ENCODE measurements around the gene GLA. TPM values are rescaled to one million over a fixed set of nuclear protein-coding genes. Genes with fewer than 3 reads are reported as not detected.

The GLA gene
- polyA plus RNA-seq = 10 to 100 TPM; 16.7 to 19.8 TPM

DNA sequence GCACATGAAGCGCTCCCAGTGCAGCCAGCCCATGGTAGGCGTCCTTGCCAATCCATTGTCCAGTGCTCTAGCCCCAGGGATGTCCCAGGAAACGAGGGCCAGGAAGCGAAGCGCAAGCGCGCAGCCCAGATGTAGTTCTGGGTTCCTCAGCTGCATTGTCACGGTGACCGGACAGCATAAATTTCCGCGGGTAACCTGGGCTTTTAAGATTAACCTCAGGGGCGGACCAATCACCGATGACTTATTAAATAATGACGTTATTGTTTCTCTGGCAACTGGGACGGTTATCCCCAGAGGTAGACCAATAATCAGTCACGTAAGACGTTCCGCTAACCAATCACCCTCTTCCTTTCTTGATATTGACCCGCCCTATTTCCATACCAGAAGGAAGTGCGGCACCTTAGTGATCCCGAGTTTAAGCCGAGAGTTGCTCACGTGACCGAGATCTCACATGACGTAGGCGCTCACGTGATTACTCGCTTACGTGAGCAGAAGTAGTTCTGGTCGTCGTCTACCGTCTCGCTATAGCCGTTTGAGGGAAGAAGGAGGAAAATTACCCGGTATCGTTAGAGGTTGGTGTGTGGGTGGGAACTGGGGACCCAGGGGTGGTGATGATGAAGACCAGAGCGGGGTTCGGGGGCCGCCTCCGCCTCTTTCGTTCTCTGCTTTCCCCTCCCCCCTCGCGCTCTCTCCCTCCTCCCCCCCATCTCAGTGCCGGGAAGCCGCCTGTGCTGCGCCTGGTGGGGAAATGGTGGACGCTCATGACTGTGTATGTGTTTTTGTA lies at the start of gene GLA, which contains the start of gene HNRNPH2:
TSS of gene GLA (minus strand) at position 178 of the 784 bp plus-strand sequence. CDS start at position 156, 22 bp downstream.
TSS of gene HNRNPH2 (plus strand) at position 475 of the 784 bp plus-strand sequence. CDS start 3,767 bp downstream, outside the sequence.
- Histone ChIP-seq H3K9me3 (ENCODE audit: control insufficient read depth in 2 of 2, insufficient read depth in 1 of 2, low read depth in 1 of 2, low read length in 1 of 2) (peaks cover 0 to 3% of the 10 kb centered on the region in 2 donors), H3K4me3 (ENCODE audit: low read depth in 1 of 2, low read length in 2 of 2) (peak within 1 kb of the TSS; percentile 53 to 62), H3K27me3 (ENCODE audit: control insufficient read depth in 1 of 2, insufficient read depth in 2 of 2, low read length in 2 of 2) (no peaks in the 10 kb centered on the region), H3K4me1 (ENCODE audit: control insufficient read depth in 2 of 2, insufficient read depth in 2 of 2, low read length in 1 of 2) (no peaks in the 10 kb centered on the region), H3K27ac (ENCODE audit: low read depth in 2 of 2, low read length in 1 of 2) (peak within 1 kb of the TSS; percentile 97), H3K36me3 (ENCODE audit: control insufficient read depth in 2 of 2, insufficient read depth in 2 of 2, low read length in 1 of 2) (peaks cover 0 to 5% of the 10 kb centered on the region in 2 donors)
- WGBS, 2 donors = 0 to 36% methylated on average over 41 to 43 of the region's 47 CpGs

DNA sequence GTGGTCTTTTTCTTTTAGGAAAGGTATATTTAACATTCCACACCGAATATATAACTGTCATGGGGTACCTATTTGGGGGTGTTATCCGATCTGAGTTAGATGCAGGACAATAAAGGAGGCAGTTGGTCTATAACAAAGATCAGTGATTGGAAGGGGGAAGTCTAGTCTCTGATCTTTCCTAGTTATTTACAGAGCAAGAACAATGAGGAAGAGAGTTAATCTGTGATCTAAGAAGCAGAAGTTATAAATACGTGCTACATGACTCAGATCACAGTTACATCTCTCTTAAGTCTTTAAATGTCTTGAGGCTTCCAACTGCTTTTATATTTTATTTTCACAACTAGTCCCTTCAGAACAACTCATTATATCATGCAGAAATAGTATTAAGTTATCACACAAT lies 44.3 kb upstream of the GLA start:
- no peak overlapping the region for H3K27ac ChIP-seq (ENCODE audit: low read depth in 2 of 2, low read length in 1 of 2)
- no peaks in the 10 kb centered on the region for H3K36me3 ChIP-seq (ENCODE audit: control insufficient read depth in 2 of 2, insufficient read depth in 2 of 2, low read length in 1 of 2)
- H3K27me3 ChIP-seq (ENCODE audit: control insufficient read depth in 1 of 2, insufficient read depth in 2 of 2, low read length in 2 of 2) = no peaks in the 10 kb centered on the region
- 70 to 71% methylated on average over 3 of the region's 3 CpGs for WGBS, 2 donors
- H3K9me3 ChIP-seq (ENCODE audit: control insufficient read depth in 2 of 2, insufficient read depth in 1 of 2, low read depth in 1 of 2, low read length in 1 of 2) = no peaks in the 10 kb centered on the region
- no peak overlapping the region for H3K4me3 ChIP-seq (ENCODE audit: low read depth in 1 of 2, low read length in 2 of 2)
- H3K4me1 ChIP-seq (ENCODE audit: control insufficient read depth in 2 of 2, insufficient read depth in 2 of 2, low read length in 1 of 2) = no peaks in the 10 kb centered on the region

DNA sequence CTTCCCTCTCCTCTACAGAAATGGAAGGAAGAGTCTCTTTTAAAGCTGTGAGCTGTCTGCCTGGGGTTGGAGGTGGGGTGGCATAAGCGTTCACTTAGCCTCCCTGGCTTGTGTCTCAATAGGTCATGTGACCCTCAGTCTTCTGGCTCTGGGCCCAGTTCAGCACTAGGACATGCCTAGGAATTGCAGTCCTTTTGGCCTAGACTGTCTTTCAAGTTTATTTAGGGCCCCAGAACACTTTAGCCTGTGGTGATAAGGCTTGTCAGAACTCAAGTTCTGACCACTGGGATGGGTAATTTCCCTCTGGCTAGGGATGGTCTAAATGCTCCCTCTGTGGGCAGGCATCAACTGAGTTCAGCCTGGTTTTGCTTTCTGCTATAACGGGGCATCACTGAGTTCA lies 43.2 kb upstream of the GLA start:
- WGBS, 2 donors = 52 to 80% methylated on average over 2 of the region's 2 CpGs
- H3K36me3 ChIP-seq (ENCODE audit: control insufficient read depth in 2 of 2, insufficient read depth in 2 of 2, low read length in 1 of 2) = no peaks in the 10 kb centered on the region
- no peak overlapping the region for H3K27ac ChIP-seq (ENCODE audit: low read depth in 2 of 2, low read length in 1 of 2)

DNA sequence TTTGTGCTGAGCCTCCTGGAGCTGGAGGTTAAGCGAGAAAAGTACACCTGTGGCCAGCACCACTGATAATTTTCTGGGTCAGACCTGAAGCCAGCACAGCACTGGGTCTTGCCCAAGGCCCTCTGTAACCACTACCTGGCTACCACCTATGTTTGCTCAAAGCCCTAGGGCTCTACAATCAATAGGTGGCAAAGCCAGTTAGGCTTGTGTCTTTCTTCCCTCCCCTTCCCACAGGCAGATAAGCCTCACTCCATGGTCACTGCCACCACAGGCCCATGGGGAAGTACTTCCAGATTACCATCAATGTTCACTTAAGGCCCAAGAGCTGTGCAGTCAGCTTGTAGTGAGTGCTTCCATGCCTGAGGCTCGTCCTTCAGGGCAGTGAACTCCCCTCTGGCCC lies 42.4 kb upstream of the GLA start:
- WGBS, 2 donors = 69 to 92% methylated on average over 2 of the region's 2 CpGs
- H3K4me3 ChIP-seq (ENCODE audit: low read depth in 1 of 2, low read length in 2 of 2) = no peak overlapping the region
- no peaks in the 10 kb centered on the region for H3K36me3 ChIP-seq (ENCODE audit: control insufficient read depth in 2 of 2, insufficient read depth in 2 of 2, low read length in 1 of 2)
- no peaks in the 10 kb centered on the region for H3K27me3 ChIP-seq (ENCODE audit: control insufficient read depth in 1 of 2, insufficient read depth in 2 of 2, low read length in 2 of 2)
- H3K27ac ChIP-seq (ENCODE audit: low read depth in 2 of 2, low read length in 1 of 2) = no peak overlapping the region
- no peaks in the 10 kb centered on the region for H3K4me1 ChIP-seq (ENCODE audit: control insufficient read depth in 2 of 2, insufficient read depth in 2 of 2, low read length in 1 of 2)
- H3K9me3 ChIP-seq (ENCODE audit: control insufficient read depth in 2 of 2, insufficient read depth in 1 of 2, low read depth in 1 of 2, low read length in 1 of 2) = no peaks in the 10 kb centered on the region

More for the DNA sequence above, 43.2 kb upstream of the GLA start:
- no peak overlapping the region for H3K4me3 ChIP-seq (ENCODE audit: low read depth in 1 of 2, low read length in 2 of 2)
- no peaks in the 10 kb centered on the region for H3K9me3 ChIP-seq (ENCODE audit: control insufficient read depth in 2 of 2, insufficient read depth in 1 of 2, low read depth in 1 of 2, low read length in 1 of 2)
- no peaks in the 10 kb centered on the region for H3K4me1 ChIP-seq (ENCODE audit: control insufficient read depth in 2 of 2, insufficient read depth in 2 of 2, low read length in 1 of 2)
- H3K27me3 ChIP-seq (ENCODE audit: control insufficient read depth in 1 of 2, insufficient read depth in 2 of 2, low read length in 2 of 2) = no peaks in the 10 kb centered on the region

DNA sequence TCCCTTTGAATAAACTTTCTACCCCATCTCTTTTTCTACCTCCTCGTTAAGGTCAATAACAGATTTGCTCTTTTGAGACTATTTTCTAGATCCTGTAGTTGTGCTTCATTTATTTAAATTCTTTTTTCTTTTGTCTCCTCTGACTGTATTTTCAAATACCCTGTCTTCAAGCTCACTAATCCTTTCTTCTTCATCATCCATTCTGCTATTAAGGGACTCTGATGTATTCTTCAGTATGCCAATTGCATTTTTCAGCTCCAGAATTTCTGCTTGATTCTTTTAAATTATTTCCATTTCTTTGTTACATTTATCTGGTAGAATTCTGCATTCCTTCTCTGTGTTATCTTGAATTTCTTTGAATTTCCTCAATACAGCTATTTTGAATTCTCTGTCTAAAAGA lies 41.6 kb upstream of the GLA start:
- WGBS, 2 donors = 89 to 100% methylated on average over 1 of the region's 1 CpG
- Histone ChIP-seq H3K4me1 (ENCODE audit: control insufficient read depth in 2 of 2, insufficient read depth in 2 of 2, low read length in 1 of 2) (no peaks in the 10 kb centered on the region), H3K9me3 (ENCODE audit: control insufficient read depth in 2 of 2, insufficient read depth in 1 of 2, low read depth in 1 of 2, low read length in 1 of 2) (no peaks in the 10 kb centered on the region), H3K27ac (ENCODE audit: low read depth in 2 of 2, low read length in 1 of 2) (no peak overlapping the region), H3K27me3 (ENCODE audit: control insufficient read depth in 1 of 2, insufficient read depth in 2 of 2, low read length in 2 of 2) (no peaks in the 10 kb centered on the region), H3K4me3 (ENCODE audit: low read depth in 1 of 2, low read length in 2 of 2) (no peak overlapping the region), H3K36me3 (ENCODE audit: control insufficient read depth in 2 of 2, insufficient read depth in 2 of 2, low read length in 1 of 2) (no peaks in the 10 kb centered on the region)

DNA sequence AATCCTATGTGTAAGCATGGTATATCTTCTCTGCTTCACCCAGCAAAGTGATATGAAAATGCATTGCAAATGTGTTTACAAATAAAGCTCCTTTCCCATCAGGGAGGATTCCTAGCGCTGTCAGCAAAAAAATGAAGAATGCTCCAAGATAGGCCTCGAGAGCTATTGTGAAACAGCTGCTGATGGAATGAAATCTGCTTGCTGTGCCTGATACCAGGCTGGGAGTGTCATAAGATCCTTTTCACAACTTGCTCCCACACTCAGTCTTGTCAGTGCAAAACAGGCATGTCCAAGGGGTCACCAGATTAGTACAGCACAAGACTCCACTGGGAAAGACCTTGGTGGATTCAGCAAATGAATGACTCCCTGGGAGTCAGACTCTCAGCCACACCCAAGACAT lies 34.4 kb upstream of the GLA start:
- Histone ChIP-seq H3K27me3 (ENCODE audit: control insufficient read depth in 1 of 2, insufficient read depth in 2 of 2, low read length in 2 of 2) (no peaks in the 10 kb centered on the region), H3K4me3 (ENCODE audit: low read depth in 1 of 2, low read length in 2 of 2) (no peak overlapping the region), H3K9me3 (ENCODE audit: control insufficient read depth in 2 of 2, insufficient read depth in 1 of 2, low read depth in 1 of 2, low read length in 1 of 2) (no peaks in the 10 kb centered on the region), H3K27ac (ENCODE audit: low read depth in 2 of 2, low read length in 1 of 2) (no peak overlapping the region), H3K36me3 (ENCODE audit: control insufficient read depth in 2 of 2, insufficient read depth in 2 of 2, low read length in 1 of 2) (peaks cover 0 to 5% of the 10 kb centered on the region in 2 donors), H3K4me1 (ENCODE audit: control insufficient read depth in 2 of 2, insufficient read depth in 2 of 2, low read length in 1 of 2) (no peaks in the 10 kb centered on the region)
- 82 to 86% methylated on average over 2 of the region's 2 CpGs for WGBS, 2 donors

DNA sequence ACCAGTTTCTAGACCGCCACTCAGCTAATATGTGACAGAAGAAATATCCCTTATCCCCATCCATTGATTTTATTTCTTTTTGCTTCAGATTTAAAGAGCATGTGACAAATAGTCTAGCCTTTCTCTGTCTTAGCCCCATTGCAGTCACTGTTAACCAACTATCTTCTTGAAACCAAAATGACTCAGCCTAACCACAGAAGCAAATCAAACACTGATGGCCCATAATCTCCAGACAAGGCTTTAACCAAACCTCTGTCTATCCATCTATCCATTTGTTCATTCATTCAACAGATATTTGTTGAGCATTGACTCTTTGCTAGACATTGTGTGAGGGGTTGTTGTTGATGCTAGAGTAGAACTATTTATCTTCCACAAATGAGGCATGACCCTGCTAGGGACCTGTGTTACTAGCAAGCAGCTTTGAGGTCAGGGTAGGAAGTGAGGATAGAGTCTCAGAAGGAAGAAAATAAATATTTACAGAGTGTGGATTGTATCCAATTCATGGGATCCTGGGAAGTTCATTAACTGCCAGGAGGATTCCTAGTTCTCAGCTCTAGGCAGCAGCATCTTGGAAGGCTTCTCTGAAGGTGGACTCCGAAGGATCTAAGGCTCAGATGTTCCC lies 22.8 kb upstream of the GLA start:
- H3K27me3 ChIP-seq (ENCODE audit: control insufficient read depth in 1 of 2, insufficient read depth in 2 of 2, low read length in 2 of 2) = no peaks in the 10 kb centered on the region
- H3K4me1 ChIP-seq (ENCODE audit: control insufficient read depth in 2 of 2, insufficient read depth in 2 of 2, low read length in 1 of 2) = no peaks in the 10 kb centered on the region
- no peaks in the 10 kb centered on the region for H3K36me3 ChIP-seq (ENCODE audit: control insufficient read depth in 2 of 2, insufficient read depth in 2 of 2, low read length in 1 of 2)
- no peak overlapping the region for H3K4me3 ChIP-seq (ENCODE audit: low read depth in 1 of 2, low read length in 2 of 2)
- WGBS, 2 donors = 80 to 98% methylated on average over 2 of the region's 2 CpGs
- no peaks in the 10 kb centered on the region for H3K9me3 ChIP-seq (ENCODE audit: control insufficient read depth in 2 of 2, insufficient read depth in 1 of 2, low read depth in 1 of 2, low read length in 1 of 2)
- H3K27ac ChIP-seq (ENCODE audit: low read depth in 2 of 2, low read length in 1 of 2) = no peak overlapping the region

DNA sequence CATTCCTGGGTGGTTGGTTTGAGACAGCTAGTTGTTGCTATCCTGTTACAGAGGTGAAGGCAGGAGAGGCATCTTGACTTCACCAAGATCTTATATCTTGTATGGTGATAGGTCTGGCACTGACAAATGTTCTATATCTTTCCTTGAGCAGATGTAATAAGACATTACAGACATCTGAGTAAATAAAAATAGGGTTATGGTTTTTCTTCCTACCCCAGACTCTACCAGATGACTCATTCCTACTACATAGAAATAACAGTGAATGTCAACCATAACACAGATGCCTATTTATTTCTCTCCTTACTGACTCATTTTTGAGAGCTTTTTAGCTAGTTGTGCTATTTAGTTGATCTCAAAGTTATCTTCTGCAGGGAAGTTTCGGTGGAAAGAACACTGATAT lies 22.2 kb upstream of the GLA start:
- no peak overlapping the region for H3K27ac ChIP-seq (ENCODE audit: low read depth in 2 of 2, low read length in 1 of 2)
- no peaks in the 10 kb centered on the region for H3K27me3 ChIP-seq (ENCODE audit: control insufficient read depth in 1 of 2, insufficient read depth in 2 of 2, low read length in 2 of 2)
- 79 to 84% methylated on average over 1 of the region's 1 CpG for WGBS, 2 donors
- H3K4me1 ChIP-seq (ENCODE audit: control insufficient read depth in 2 of 2, insufficient read depth in 2 of 2, low read length in 1 of 2) = no peaks in the 10 kb centered on the region
- H3K9me3 ChIP-seq (ENCODE audit: control insufficient read depth in 2 of 2, insufficient read depth in 1 of 2, low read depth in 1 of 2, low read length in 1 of 2) = no peaks in the 10 kb centered on the region
- H3K4me3 ChIP-seq (ENCODE audit: low read depth in 1 of 2, low read length in 2 of 2) = no peak overlapping the region
- H3K36me3 ChIP-seq (ENCODE audit: control insufficient read depth in 2 of 2, insufficient read depth in 2 of 2, low read length in 1 of 2) = no peaks in the 10 kb centered on the region

DNA sequence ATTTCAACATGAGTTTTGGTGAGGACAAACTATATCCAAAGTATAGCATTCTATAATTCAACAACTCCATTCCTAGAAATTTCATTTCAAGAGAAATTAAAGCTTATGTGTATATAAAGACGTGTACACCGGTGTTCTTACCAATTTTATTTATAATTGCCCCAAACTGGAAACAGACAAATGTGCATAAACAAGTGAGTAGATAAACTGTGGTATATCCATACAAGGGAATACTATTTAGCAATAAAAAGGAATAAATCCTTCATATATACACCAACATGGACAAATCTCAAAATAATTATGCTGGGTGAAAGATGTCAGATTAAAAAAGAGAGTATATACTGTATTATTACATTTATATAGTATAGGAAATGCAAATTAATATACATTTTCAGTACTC lies 20.2 kb upstream of the GLA start:
- no peaks in the 10 kb centered on the region for H3K9me3 ChIP-seq (ENCODE audit: control insufficient read depth in 2 of 2, insufficient read depth in 1 of 2, low read depth in 1 of 2, low read length in 1 of 2)
- H3K27me3 ChIP-seq (ENCODE audit: control insufficient read depth in 1 of 2, insufficient read depth in 2 of 2, low read length in 2 of 2) = no peaks in the 10 kb centered on the region
- H3K4me3 ChIP-seq (ENCODE audit: low read depth in 1 of 2, low read length in 2 of 2) = no peak overlapping the region
- WGBS, 2 donors = 88 to 95% methylated on average over 2 of the region's 2 CpGs
- H3K36me3 ChIP-seq (ENCODE audit: control insufficient read depth in 2 of 2, insufficient read depth in 2 of 2, low read length in 1 of 2) = no peaks in the 10 kb centered on the region
- H3K27ac ChIP-seq (ENCODE audit: low read depth in 2 of 2, low read length in 1 of 2) = no peak overlapping the region
- H3K4me1 ChIP-seq (ENCODE audit: control insufficient read depth in 2 of 2, insufficient read depth in 2 of 2, low read length in 1 of 2) = no peaks in the 10 kb centered on the region
